ENCODE results near the gene SNRPD2.

The SNRPD2 gene

GRCh38 chr19:45659096-45659729, 32.5 kb downstream of the SNRPD2 start:
- H3K79me2 ChIP-seq (ENCODE audit: insufficient read depth, low read length): no peaks in the 10 kb centered on the region
- no peak overlapping the region for H3K27ac ChIP-seq (ENCODE audit: low read depth, low read length, poor library complexity, severe bottlenecking)
- no peak overlapping the region for H3K4me2 ChIP-seq (ENCODE audit: low read length)
- TF ChIP-seq CTCF (IDR thresholded peaks at IDR 0.05; ENCODE audit: low read length) (no peak), EZH2 (IDR thresholded peaks at IDR 0.05; ENCODE audit: borderline replicate concordance, low read length) (no peak)
- H3K4me1 ChIP-seq (ENCODE audit: insufficient read depth, low read length, severe bottlenecking): no peaks in the 10 kb centered on the region
- no peak overlapping the region for H2AFZ ChIP-seq (ENCODE audit: low read length)
- no peaks in the 10 kb centered on the region for H4K20me1 ChIP-seq (ENCODE audit: insufficient read depth, low read length)
- no peaks in the 10 kb centered on the region for H3K9me3 ChIP-seq (ENCODE audit: low read length)
- no peaks in the 10 kb centered on the region for H3K9me2 ChIP-seq (ENCODE audit: low read depth, low read length)
- H3K9ac ChIP-seq (ENCODE audit: low read length): no peak overlapping the region
- H3K4me3 ChIP-seq (ENCODE audit: low read depth, low read length, poor library complexity, severe bottlenecking): no peak overlapping the region
- H3K27me3 ChIP-seq (ENCODE audit: insufficient read depth, low read length): no peaks in the 10 kb centered on the region
- H3F3A ChIP-seq (ENCODE audit: insufficient read depth, low read length): no peaks in the 10 kb centered on the region
- no peaks in the 10 kb centered on the region for H3K36me3 ChIP-seq (ENCODE audit: insufficient read depth, low read length)

- no peaks in the 10 kb centered on the region for H3K9me3 ChIP-seq (ENCODE audit: low read length)
- no peak overlapping the region for H3K27ac ChIP-seq (ENCODE audit: low read depth, low read length, poor library complexity, severe bottlenecking)
- no peaks in the 10 kb centered on the region for H3K36me3 ChIP-seq (ENCODE audit: insufficient read depth, low read length)
- TF ChIP-seq EZH2 (IDR thresholded peaks at IDR 0.05; ENCODE audit: borderline replicate concordance, low read length) (no peak), CTCF (IDR thresholded peaks at IDR 0.05; ENCODE audit: low read length) (no peak)
- H3K4me3 ChIP-seq (ENCODE audit: low read depth, low read length, poor library complexity, severe bottlenecking): no peak overlapping the region
- no peak overlapping the region for H3K9ac ChIP-seq (ENCODE audit: low read length)
- H3K4me2 ChIP-seq (ENCODE audit: low read length): no peak overlapping the region
- no peaks in the 10 kb centered on the region for H3K9me2 ChIP-seq (ENCODE audit: low read depth, low read length)
- no peaks in the 10 kb centered on the region for H3K27me3 ChIP-seq (ENCODE audit: insufficient read depth, low read length)
- H2AFZ ChIP-seq (ENCODE audit: low read length): no peak overlapping the region
- no peaks in the 10 kb centered on the region for H3K79me2 ChIP-seq (ENCODE audit: insufficient read depth, low read length)
- no peaks in the 10 kb centered on the region for H4K20me1 ChIP-seq (ENCODE audit: insufficient read depth, low read length)
- no peaks in the 10 kb centered on the region for H3F3A ChIP-seq (ENCODE audit: insufficient read depth, low read length)
- H3K4me1 ChIP-seq (ENCODE audit: insufficient read depth, low read length, severe bottlenecking): no peaks in the 10 kb centered on the region
Measured at GRCh38 chr19:45657520-45658167, 34.1 kb downstream of the SNRPD2 start.

- Histone ChIP-seq H3K27me3 (ENCODE audit: insufficient read depth, low read length) (no peaks in the 10 kb centered on the region), H3K4me1 (ENCODE audit: insufficient read depth, low read length, severe bottlenecking) (no peaks in the 10 kb centered on the region), H4K20me1 (ENCODE audit: insufficient read depth, low read length) (no peaks in the 10 kb centered on the region), H3K27ac (ENCODE audit: low read depth, low read length, poor library complexity, severe bottlenecking) (no peak overlapping the region), H3K9ac (ENCODE audit: low read length) (no peak overlapping the region), H3K4me2 (ENCODE audit: low read length) (no peak overlapping the region), H3K4me3 (ENCODE audit: low read depth, low read length, poor library complexity, severe bottlenecking) (no peak overlapping the region), H2AFZ (ENCODE audit: low read length) (no peak overlapping the region), H3K79me2 (ENCODE audit: insufficient read depth, low read length) (no peaks in the 10 kb centered on the region), H3K9me2 (ENCODE audit: low read depth, low read length) (no peaks in the 10 kb centered on the region), H3K36me3 (ENCODE audit: insufficient read depth, low read length) (no peaks in the 10 kb centered on the region), H3K9me3 (ENCODE audit: low read length) (no peaks in the 10 kb centered on the region), H3F3A (ENCODE audit: insufficient read depth, low read length) (no peaks in the 10 kb centered on the region)
- no peak for TF ChIP-seq CTCF (IDR thresholded peaks at IDR 0.05; ENCODE audit: low read length)
Measured at GRCh38 chr19:45655073-45655472, 36.7 kb downstream of the SNRPD2 start.

All from OCI-LY1 (cell line).